ENCODE measurements around the gene TBC1D13.
A peak's percentile ranks its signal among the peaks of the same experiment; 100 is the strongest.
"Not testable (repeated sequence)": the region's sequence is repeated elsewhere in the genome, so short reads cannot be mapped to it uniquely, and the experiment has no call there.

TBC1D13 gene

GRCh38 chr9:128782669-128783068 is 4.4 kb upstream of the TBC1D13 start:
- no peak for DNase-seq (ENCODE audit: low read depth in 2 of 2)

- no peak for DNase-seq (ENCODE audit: low read depth in 2 of 2)
These were observed 1.6 kb upstream of the TBC1D13 start for GRCh38 chr9:128785427-128785826.

- no peak for DNase-seq (ENCODE audit: low read depth in 2 of 2)
These were observed 606 bp downstream of the TBC1D13 start for GRCh38 chr9:128787659-128788058.

DNA sequence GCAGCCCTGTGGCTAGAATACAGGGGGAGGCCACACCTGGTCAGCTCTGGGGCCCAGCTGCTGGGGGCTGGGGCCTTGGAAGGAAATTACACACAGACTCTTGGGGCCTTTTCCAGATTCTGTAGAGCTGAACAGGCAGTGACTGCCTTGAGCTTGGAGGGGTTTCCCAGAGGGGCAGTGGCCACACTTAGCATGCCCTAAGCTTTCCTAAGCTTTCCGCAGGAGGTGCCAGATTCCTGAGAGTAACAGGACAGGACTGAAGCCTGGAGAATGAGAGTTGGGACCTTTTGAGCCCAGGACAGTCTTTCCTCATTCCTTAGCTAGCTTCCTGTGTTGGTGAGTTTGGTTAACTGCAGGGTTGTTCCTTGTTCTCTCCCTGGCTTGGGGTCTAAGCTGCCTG is 1.4 kb downstream of the TBC1D13 start:
- no peak for DNase-seq (ENCODE audit: low read depth in 2 of 2)

DNA sequence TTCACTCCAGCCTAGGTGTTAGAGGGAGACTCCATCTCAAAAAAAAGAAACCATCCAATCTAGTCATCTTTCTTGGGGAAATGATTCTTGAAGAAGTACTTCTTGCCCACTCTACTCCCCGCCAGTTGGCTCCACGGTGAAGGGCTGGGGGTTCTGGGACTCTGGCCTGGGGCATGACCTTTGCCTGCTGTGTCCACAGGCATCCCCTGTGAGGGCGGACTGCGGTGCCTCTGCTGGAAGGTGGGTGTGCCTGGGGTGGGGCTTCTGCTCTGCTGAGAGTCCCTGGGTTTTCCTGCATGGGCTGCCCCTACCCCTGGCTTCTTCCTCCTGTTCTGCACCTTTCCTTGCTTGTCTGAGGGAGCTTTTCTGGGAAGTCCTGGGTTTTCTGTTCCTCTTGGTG is 3.5 kb downstream of the TBC1D13 start:
- DNase-seq (ENCODE audit: low read depth in 2 of 2): no peak

- no peak for DNase-seq (ENCODE audit: low read depth in 2 of 2)
These were observed 5.1 kb downstream of the TBC1D13 start for GRCh38 chr9:128792134-128792533.

DNA sequence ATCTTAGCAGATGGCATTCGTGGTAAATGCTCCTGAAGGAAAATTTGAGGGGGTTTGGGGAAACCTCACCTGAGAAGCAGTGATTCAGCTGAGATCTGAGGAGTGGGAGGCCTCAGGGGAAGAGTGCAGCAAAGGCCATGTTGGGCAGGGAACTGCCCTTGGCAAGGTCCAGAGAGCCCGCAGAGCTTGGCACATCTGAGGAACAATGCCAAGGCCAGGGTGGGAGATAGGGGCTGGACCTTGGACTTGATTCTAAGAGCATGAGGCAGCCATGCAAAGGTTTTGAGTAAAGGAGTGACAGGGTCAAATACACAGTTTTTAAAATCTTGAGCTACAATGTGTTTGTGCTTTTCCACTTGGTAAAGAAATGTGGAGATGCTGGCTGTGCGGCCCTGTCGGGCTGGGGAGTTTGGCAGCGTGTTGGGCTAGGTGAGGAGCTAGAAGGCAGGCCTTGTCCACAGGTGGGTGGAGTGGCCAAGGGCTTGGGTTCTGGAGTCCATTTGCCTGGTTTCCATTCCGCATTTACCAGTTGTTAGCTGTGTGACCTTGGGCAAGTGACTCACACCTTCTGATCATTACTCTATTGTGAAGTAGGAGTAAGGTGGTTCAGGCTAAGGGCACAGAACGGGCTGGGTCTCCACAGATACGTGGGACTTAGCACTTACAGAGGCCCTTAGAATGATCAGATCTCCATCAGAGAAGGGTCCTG is 6.1 kb downstream of the TBC1D13 start:
- DNase-seq (ENCODE audit: low read depth in 2 of 2): no peak

- DNase-seq (ENCODE audit: low read depth in 2 of 2): not testable (repeated sequence)
These were observed 7.9 kb downstream of the TBC1D13 start for GRCh38 chr9:128794961-128795360.

DNA sequence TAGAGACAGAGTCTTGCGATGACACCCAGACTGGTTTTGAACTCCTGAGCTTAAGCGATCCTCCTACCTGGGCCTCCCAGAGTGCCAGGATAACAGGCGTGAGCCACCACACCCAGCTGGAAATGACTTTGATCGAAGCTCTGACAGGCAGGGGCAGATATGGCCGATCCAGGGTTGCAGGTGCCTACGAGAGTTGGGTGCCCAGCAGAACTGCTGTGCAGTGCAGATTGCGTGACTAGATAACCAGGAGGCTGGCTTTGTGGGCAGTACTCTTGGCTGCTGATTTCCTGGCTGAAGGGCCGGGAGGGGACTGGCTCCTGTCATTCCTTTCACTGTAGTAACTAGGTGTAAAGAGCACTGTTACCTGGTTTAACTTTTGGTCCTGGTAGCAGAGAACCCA is 11.8 kb downstream of the TBC1D13 start:
- no peak for DNase-seq (ENCODE audit: low read depth in 2 of 2)

GRCh38 chr9:128800061-128800460 is 13.0 kb downstream of the TBC1D13 start:
- DNase-seq (ENCODE audit: low read depth in 2 of 2): no peak

- no peak for DNase-seq (ENCODE audit: low read depth in 2 of 2)
These were observed 15.4 kb downstream of the TBC1D13 start for GRCh38 chr9:128802482-128802881.

DNA sequence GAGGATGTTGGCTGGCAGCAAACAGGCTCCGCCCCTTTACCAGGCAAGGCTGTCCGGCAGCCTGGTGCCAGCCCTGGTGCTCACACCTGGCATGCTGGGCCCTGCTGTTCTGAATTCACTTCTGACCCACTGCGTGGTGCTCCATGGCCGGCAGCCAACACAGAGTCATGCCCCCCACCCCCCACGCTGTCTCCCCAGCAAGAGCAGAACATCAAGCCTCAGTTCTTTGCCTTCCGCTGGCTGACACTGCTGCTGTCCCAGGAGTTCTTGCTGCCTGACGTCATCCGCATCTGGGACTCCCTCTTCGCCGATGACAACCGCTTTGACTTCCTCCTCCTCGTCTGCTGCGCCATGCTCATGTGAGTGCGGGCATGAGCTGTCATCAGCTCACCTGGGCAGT is 18.6 kb downstream of the TBC1D13 start:
- DNase-seq (ENCODE audit: low read depth in 2 of 2): no peak

DNA sequence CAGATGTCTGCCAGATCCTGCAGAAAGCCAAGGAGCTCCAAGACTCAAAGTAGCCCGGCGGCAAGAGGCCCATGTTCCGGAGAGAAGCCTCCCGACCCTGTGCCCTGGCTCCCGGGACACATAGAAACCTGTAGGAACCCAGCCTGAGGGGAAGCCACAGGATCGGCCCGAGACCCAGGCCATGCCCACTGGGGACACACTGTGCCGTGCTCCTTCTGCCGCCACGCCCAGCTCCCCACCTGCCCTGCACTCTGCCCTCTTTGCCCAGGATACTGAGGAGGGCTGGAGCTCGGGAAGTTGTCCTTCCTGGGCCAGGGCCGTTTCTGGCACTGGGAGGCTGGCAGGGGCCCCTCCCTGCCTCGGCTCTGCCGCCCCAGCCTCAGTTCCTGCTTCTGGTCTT is 20.8 kb downstream of the TBC1D13 start:
- no peak for DNase-seq (ENCODE audit: low read depth in 2 of 2)

- DNase-seq (ENCODE audit: low read depth in 2 of 2): no peak
These were observed 21.5 kb downstream of the TBC1D13 start for GRCh38 chr9:128808543-128808942.

GRCh38 chr9:128809036-128809599 is 22.1 kb downstream of the TBC1D13 start:
- no peak for DNase-seq (ENCODE audit: low read depth in 2 of 2)

- DNase-seq (ENCODE audit: low read depth in 2 of 2): no peak
These were observed 22.8 kb downstream of the TBC1D13 start for GRCh38 chr9:128809831-128810230.

GRCh38 chr9:128810873-128811272 is 23.8 kb downstream of the TBC1D13 start:
- DNase-seq (ENCODE audit: low read depth in 2 of 2): no peak

GRCh38 chr9:128818099-128818838 is 31.2 kb downstream of the TBC1D13 start, which contains the start of gene ENDOG:
ENDOG (plus strand) TSS chr9:128818500; CDS start chr9:128818685, 185 bp downstream.
- peak; percentile 85 for DNase-seq (ENCODE audit: low read depth in 2 of 2)

DNA sequence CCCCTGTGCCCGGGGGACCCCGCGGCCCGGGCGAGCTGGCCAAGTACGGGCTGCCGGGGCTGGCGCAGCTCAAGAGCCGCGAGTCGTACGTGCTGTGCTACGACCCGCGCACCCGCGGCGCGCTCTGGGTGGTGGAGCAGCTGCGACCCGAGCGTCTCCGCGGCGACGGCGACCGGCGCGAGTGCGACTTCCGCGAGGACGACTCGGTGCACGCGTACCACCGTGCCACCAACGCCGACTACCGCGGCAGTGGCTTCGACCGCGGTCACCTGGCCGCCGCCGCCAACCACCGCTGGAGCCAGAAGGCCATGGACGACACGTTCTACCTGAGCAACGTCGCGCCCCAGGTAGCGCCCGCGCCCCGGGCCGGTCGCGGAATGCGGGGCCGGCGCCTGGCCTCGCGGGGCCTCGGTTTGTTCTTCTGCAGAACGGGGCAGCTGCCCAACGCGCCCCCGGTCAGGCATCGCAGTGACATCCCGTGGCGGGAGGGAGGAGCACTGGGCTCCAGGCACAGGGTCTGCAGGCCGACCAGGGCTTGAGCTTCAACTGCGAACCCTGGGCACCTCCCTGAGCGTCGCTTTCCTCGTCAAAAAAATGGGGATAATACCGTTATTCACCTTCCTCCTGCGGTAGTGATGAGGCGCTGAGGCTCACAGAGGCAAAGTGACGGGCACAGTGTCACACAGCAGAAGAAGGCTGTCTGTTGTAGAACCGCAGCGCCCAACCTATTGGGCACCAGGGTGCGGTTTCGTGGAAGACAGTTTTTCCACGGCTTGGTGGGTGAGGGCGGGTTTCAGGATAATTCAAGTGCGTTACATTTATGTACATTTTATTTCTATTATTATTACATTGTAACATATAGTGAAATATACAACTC is 32.0 kb downstream of the TBC1D13 start:
- no peak for DNase-seq (ENCODE audit: low read depth in 2 of 2)

- peak in 1 of 2 experiments; percentile 2 for DNase-seq (ENCODE audit: low read depth in 2 of 2)
These were observed 32.9 kb downstream of the TBC1D13 start for GRCh38 chr9:128819716-128820664.

Data from fibroblast of skin of left biceps (primary cell).